HepG2 (cell line): ENCODE measurements around the gene C20orf204. TPM values are rescaled to one million over a fixed set of nuclear protein-coding genes. Genes with fewer than 3 reads are reported as not detected.

Source experiments
- EP300 ChIP-seq, 3 experiments: sonication (generic) in 1 of 3; formaldehyde crosslinking in 1 of 3; IDR thresholded peaks; 2 replicates each; pipeline versions ENCODE4 v1.5.1 to v1.6.1; 2011 to 2020; ENCODE audit warnings: low read depth in 2 of 3, low read length in 2 of 3, borderline replicate concordance in 1 of 3, improper control_type of control experiment in 1 of 3, mild to moderate bottlenecking in 1 of 3, missing genetic modification reagents in 1 of 3, moderate library complexity in 1 of 3
- GLI4 ChIP-seq: sonication (generic); formaldehyde crosslinking; IDR thresholded peaks from 2 replicates; pipeline ENCODE4 v1.5.1; 2020; ENCODE audit warnings: missing genetic modification reagents, mild to moderate bottlenecking, moderate library complexity, borderline replicate concordance
- IKZF1 ChIP-seq: fragments of 450-650 bp; IDR thresholded peaks from 2 replicates; pipeline ENCODE4 v1.7.1; 2016
- KDM3A ChIP-seq: IDR thresholded peaks from 2 replicates; pipeline ENCODE4 v1.6.1; 2018; ENCODE audit warnings: low read depth, missing compliant biosample characterization
- RFXAP ChIP-seq: sonication (generic); formaldehyde crosslinking; IDR thresholded peaks from 2 replicates; pipeline ENCODE4 v1.4.0; 2020; ENCODE audit warnings: missing genetic modification reagents, borderline replicate concordance
- ZFYVE20 ChIP-seq: sonication (generic); formaldehyde crosslinking; IDR thresholded peaks from 2 replicates; pipeline ENCODE4 v1.8.0; 2023; ENCODE audit warnings: low read depth, mild to moderate bottlenecking, moderate library complexity, missing genetic modification reagents, borderline replicate concordance
- ZNF484 ChIP-seq: sonication (generic); formaldehyde crosslinking; IDR thresholded peaks from 2 replicates; pipeline ENCODE4 v1.5.1; 2020; ENCODE audit warnings: mild to moderate bottlenecking, low read depth, missing genetic modification reagents, borderline replicate concordance
- ZNF7 ChIP-seq: IDR thresholded peaks from 2 replicates; pipeline ENCODE4 v1.6.1; 2016; ENCODE audit warnings: missing biosample characterization, missing genetic modification reagents
- polyA plus RNA-seq, 8 experiments: library from polyadenylated mRNA; depleted of rRNA in 3 of 8; stranded (reverse) in 7 of 8; unstranded in 1 of 8; fragments of >200 nt; fragmentation: Illumina TruSeq in 4 of 8; extraction: Trizol in 4 of 8; gene quantifications; 2 replicates each; pipeline versions ENCODE4 v1.2.1 to v1.2.3, GENCODE V29; 2011 to 2016; ENCODE audit warnings: low read depth in 4 of 8, missing spikeins in 1 of 8, mixed read lengths in 1 of 8; ENCODE audit not compliant: insufficient read depth in 1 of 8
- total RNA-seq, 5 experiments: library from RNA; depleted of rRNA; stranded (reverse); fragments of >200 nt; fragmentation: Illumina TruSeq; extraction: Trizol; gene quantifications; 2 replicates each; pipeline ENCODE4 v1.2.3, GENCODE V29; 2016; ENCODE audit warnings: low read depth in 1 of 5
- TF ChIP-seq, protein P1 (sequence below): sonication (generic); formaldehyde crosslinking; IDR thresholded peaks from 2 replicates; pipeline ENCODE4 v1.4.0; 2020; ENCODE audit warnings: missing genetic modification reagents, mild to moderate bottlenecking, borderline replicate concordance
- TF ChIP-seq, protein P2 (sequence below): IDR thresholded peaks from 2 replicates; pipeline ENCODE4 v1.6.1; 2016; ENCODE audit warnings: missing compliant biosample characterization, missing genetic modification reagents, borderline replicate concordance
- TF ChIP-seq, protein P3 (sequence below): sonication (generic); formaldehyde crosslinking; IDR thresholded peaks from 2 replicates; pipeline ENCODE4 v1.5.0; 2020; ENCODE audit warnings: missing genetic modification reagents
- TF ChIP-seq, protein P4 (sequence below): sonication (generic); formaldehyde crosslinking; conservative IDR thresholded peaks from 2 replicates; pipeline ENCODE4 v1.8.0; 2022; ENCODE audit warnings: mild to moderate bottlenecking, moderate library complexity, missing genetic modification reagents
- TF ChIP-seq, protein P5 (sequence below): sonication (generic); formaldehyde crosslinking; IDR thresholded peaks from 2 replicates; pipeline ENCODE4 v1.4.0; 2020; ENCODE audit warnings: mild to moderate bottlenecking, missing genetic modification reagents, borderline replicate concordance

Gene C20orf204
- total and polyA plus RNA-seq, 2 of the 13 experiments (the other 11 are each of a cell fraction or from before 2014, with no cell fraction given): 22.1 to 80.0 TPM

DNA sequence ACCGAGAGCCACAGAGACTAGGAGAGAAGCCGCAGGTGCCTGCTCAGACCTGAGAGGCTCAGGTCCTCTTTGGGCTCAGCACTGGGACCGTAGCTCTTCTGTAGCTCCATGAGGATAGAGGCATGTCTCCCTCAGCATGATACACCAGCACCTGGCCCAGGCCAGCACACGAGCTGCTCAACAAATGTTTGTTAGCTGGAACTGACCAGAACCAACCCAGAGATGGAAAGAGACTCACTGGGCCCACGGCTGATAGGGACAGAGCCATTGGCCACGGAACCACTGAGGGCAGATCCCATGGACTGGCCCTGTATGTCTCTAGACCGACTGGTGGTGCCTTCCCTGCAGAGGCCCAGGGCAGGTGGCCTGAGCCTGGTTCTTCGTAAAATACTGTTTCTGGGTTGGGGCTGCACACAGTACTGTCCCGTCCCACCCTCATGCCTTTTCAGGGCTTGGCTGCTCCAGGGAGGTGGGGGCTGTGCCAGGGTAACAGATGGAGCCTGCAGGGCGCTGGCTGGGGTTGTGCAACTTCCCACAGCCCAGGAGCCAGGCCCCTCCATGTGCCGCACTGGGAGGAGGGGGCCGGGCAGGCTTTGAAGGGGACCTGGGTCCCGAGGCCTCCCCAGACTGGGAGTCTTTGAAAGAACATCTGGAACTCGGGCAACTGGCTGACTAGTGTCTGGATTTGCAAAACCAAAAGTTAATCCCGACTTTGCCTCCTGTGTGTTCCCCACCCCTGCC lies 5.2 kb downstream of the C20orf204 start (continued):
- TF ChIP-seq ZNF7 (CRISPR knock-in tag) (peak; percentile 25), KDM3A (CRISPR knock-in tag) (no peak), GLI4 (CRISPR knock-in tag) (no peak), ZNF484 (CRISPR knock-in tag) (no peak), ZFYVE20 (CRISPR knock-in tag) (peak; percentile 36; the same call in 1 of the 2 replicates), EP300 (IDR thresholded peaks at IDR 0.05; ENCODE audit: low read depth in 2 of 2, low read length in 2 of 2) (no peak; a peak in 1 of 4 replicates), EP300 (CRISPR knock-in tag; IDR thresholded peaks at IDR 0.05; ENCODE audit: borderline replicate concordance) (peak; percentile 68), RFXAP (CRISPR knock-in tag) (no peak), IKZF1 (no peak)
- TF ChIP-seq, protein P1, sequence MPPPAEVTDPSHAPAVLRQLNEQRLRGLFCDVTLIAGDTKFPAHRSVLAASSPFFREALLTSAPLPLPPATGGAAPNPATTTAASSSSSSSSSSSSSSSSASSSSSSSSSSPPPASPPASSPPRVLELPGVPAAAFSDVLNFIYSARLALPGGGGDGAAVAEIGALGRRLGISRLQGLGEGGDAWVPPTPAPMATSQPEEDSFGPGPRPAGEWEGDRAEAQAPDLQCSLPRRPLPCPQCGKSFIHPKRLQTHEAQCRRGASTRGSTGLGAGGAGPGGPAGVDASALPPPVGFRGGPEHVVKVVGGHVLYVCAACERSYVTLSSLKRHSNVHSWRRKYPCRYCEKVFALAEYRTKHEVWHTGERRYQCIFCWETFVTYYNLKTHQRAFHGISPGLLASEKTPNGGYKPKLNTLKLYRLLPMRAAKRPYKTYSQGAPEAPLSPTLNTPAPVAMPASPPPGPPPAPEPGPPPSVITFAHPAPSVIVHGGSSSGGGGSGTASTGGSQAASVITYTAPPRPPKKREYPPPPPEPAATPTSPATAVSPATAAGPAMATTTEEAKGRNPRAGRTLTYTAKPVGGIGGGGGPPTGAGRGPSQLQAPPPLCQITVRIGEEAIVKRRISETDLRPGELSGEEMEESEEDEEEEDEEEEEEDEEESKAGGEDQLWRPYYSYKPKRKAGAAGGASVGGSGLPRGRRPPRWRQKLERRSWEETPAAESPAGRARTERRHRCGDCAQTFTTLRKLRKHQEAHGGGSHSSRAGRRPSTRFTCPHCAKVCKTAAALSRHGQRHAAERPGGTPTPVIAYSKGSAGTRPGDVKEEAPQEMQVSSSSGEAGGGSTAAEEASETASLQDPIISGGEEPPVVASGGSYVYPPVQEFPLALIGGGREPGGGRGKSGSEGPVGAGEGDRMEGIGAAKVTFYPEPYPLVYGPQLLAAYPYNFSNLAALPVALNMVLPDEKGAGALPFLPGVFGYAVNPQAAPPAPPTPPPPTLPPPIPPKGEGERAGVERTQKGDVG: peak; percentile 28
- TF ChIP-seq, protein P2, sequence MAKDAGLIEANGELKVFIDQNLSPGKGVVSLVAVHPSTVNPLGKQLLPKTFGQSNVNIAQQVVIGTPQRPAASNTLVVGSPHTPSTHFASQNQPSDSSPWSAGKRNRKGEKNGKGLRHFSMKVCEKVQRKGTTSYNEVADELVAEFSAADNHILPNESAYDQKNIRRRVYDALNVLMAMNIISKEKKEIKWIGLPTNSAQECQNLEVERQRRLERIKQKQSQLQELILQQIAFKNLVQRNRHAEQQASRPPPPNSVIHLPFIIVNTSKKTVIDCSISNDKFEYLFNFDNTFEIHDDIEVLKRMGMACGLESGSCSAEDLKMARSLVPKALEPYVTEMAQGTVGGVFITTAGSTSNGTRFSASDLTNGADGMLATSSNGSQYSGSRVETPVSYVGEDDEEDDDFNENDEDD (CRISPR knock-in tag): peak; percentile 76
- TF ChIP-seq, protein P3, sequence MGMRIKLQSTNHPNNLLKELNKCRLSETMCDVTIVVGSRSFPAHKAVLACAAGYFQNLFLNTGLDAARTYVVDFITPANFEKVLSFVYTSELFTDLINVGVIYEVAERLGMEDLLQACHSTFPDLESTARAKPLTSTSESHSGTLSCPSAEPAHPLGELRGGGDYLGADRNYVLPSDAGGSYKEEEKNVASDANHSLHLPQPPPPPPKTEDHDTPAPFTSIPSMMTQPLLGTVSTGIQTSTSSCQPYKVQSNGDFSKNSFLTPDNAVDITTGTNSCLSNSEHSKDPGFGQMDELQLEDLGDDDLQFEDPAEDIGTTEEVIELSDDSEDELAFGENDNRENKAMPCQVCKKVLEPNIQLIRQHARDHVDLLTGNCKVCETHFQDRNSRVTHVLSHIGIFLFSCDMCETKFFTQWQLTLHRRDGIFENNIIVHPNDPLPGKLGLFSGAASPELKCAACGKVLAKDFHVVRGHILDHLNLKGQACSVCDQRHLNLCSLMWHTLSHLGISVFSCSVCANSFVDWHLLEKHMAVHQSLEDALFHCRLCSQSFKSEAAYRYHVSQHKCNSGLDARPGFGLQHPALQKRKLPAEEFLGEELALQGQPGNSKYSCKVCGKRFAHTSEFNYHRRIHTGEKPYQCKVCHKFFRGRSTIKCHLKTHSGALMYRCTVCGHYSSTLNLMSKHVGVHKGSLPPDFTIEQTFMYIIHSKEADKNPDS: no peak
- TF ChIP-seq, protein P4, sequence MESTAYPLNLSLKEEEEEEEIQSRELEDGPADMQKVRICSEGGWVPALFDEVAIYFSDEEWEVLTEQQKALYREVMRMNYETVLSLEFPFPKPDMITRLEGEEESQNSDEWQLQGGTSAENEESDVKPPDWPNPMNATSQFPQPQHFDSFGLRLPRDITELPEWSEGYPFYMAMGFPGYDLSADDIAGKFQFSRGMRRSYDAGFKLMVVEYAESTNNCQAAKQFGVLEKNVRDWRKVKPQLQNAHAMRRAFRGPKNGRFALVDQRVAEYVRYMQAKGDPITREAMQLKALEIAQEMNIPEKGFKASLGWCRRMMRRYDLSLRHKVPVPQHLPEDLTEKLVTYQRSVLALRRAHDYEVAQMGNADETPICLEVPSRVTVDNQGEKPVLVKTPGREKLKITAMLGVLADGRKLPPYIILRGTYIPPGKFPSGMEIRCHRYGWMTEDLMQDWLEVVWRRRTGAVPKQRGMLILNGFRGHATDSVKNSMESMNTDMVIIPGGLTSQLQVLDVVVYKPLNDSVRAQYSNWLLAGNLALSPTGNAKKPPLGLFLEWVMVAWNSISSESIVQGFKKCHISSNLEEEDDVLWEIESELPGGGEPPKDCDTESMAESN (CRISPR knock-in tag): peak; percentile 89
- TF ChIP-seq, protein P5, sequence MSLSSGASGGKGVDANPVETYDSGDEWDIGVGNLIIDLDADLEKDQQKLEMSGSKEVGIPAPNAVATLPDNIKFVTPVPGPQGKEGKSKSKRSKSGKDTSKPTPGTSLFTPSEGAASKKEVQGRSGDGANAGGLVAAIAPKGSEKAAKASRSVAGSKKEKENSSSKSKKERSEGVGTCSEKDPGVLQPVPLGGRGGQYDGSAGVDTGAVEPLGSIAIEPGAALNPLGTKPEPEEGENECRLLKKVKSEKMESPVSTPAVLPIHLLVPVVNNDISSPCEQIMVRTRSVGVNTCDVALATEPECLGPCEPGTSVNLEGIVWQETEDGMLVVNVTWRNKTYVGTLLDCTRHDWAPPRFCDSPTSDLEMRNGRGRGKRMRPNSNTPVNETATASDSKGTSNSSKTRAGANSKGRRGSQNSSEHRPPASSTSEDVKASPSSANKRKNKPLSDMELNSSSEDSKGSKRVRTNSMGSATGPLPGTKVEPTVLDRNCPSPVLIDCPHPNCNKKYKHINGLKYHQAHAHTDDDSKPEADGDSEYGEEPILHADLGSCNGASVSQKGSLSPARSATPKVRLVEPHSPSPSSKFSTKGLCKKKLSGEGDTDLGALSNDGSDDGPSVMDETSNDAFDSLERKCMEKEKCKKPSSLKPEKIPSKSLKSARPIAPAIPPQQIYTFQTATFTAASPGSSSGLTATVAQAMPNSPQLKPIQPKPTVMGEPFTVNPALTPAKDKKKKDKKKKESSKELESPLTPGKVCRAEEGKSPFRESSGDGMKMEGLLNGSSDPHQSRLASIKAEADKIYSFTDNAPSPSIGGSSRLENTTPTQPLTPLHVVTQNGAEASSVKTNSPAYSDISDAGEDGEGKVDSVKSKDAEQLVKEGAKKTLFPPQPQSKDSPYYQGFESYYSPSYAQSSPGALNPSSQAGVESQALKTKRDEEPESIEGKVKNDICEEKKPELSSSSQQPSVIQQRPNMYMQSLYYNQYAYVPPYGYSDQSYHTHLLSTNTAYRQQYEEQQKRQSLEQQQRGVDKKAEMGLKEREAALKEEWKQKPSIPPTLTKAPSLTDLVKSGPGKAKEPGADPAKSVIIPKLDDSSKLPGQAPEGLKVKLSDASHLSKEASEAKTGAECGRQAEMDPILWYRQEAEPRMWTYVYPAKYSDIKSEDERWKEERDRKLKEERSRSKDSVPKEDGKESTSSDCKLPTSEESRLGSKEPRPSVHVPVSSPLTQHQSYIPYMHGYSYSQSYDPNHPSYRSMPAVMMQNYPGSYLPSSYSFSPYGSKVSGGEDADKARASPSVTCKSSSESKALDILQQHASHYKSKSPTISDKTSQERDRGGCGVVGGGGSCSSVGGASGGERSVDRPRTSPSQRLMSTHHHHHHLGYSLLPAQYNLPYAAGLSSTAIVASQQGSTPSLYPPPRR (CRISPR knock-in tag): peak; percentile 81; the same call in 1 of the 2 replicates
